ENCODE data around the gene PLCB1.

The PLCB1 gene

GRCh38 chr20:8774412-8774811, 642.3 kb downstream of the PLCB1 start:
- no peak overlapping the region for H3K4me3 ChIP-seq (ENCODE audit: low read depth, low read length)
- TF ChIP-seq MAX (IDR thresholded peaks at IDR 0.05; ENCODE audit: low read depth, low read length): no peak
- no peak for TF ChIP-seq CTCF (IDR thresholded peaks at IDR 0.05; ENCODE audit: low read depth, low read length)
- TF ChIP-seq POLR2A (IDR thresholded peaks at IDR 0.05; ENCODE audit: extremely low read depth, insufficient read length): no peak
- no peak for TF ChIP-seq MYC (IDR thresholded peaks at IDR 0.05; ENCODE audit: low read depth, low read length)
- DNase-seq (ENCODE audit: low read depth): no peak

GRCh38 chr20:8777911-8778310, 645.8 kb downstream of the PLCB1 start:
- H3K4me3 ChIP-seq (ENCODE audit: low read depth, low read length): no peak overlapping the region
- TF ChIP-seq MAX (IDR thresholded peaks at IDR 0.05; ENCODE audit: low read depth, low read length) (no peak), POLR2A (IDR thresholded peaks at IDR 0.05; ENCODE audit: extremely low read depth, insufficient read length) (no peak), MYC (IDR thresholded peaks at IDR 0.05; ENCODE audit: low read depth, low read length) (no peak), CTCF (IDR thresholded peaks at IDR 0.05; ENCODE audit: low read depth, low read length) (no peak)
- no peak for DNase-seq (ENCODE audit: low read depth)

- DNase-seq (ENCODE audit: low read depth): no peak
- TF ChIP-seq MAX (IDR thresholded peaks at IDR 0.05; ENCODE audit: low read depth, low read length): no peak
- no peak for TF ChIP-seq POLR2A (IDR thresholded peaks at IDR 0.05; ENCODE audit: extremely low read depth, insufficient read length)
- no peak for TF ChIP-seq MYC (IDR thresholded peaks at IDR 0.05; ENCODE audit: low read depth, low read length)
- no peak for TF ChIP-seq CTCF (IDR thresholded peaks at IDR 0.05; ENCODE audit: low read depth, low read length)
- H3K4me3 ChIP-seq (ENCODE audit: low read depth, low read length): no peak overlapping the region
Observed at GRCh38 chr20:8778387-8778786, 646.3 kb downstream of the PLCB1 start.

- DNase-seq (ENCODE audit: low read depth): no peak
- no peak for TF ChIP-seq CTCF (IDR thresholded peaks at IDR 0.05; ENCODE audit: low read depth, low read length)
- TF ChIP-seq MAX (IDR thresholded peaks at IDR 0.05; ENCODE audit: low read depth, low read length): no peak
- no peak for TF ChIP-seq MYC (IDR thresholded peaks at IDR 0.05; ENCODE audit: low read depth, low read length)
- no peak for TF ChIP-seq POLR2A (IDR thresholded peaks at IDR 0.05; ENCODE audit: extremely low read depth, insufficient read length)
- no peak overlapping the region for H3K4me3 ChIP-seq (ENCODE audit: low read depth, low read length)
Observed at GRCh38 chr20:8780915-8781314, 648.8 kb downstream of the PLCB1 start.

GRCh38 chr20:8782804-8783203, 650.7 kb downstream of the PLCB1 start:
- no peak for DNase-seq (ENCODE audit: low read depth)
- TF ChIP-seq MYC (IDR thresholded peaks at IDR 0.05; ENCODE audit: low read depth, low read length): no peak
- TF ChIP-seq CTCF (IDR thresholded peaks at IDR 0.05; ENCODE audit: low read depth, low read length): no peak
- no peak for TF ChIP-seq POLR2A (IDR thresholded peaks at IDR 0.05; ENCODE audit: extremely low read depth, insufficient read length)
- no peak for TF ChIP-seq MAX (IDR thresholded peaks at IDR 0.05; ENCODE audit: low read depth, low read length)
- H3K4me3 ChIP-seq (ENCODE audit: low read depth, low read length): no peak overlapping the region

- TF ChIP-seq POLR2A (IDR thresholded peaks at IDR 0.05; ENCODE audit: extremely low read depth, insufficient read length) (no peak), CTCF (IDR thresholded peaks at IDR 0.05; ENCODE audit: low read depth, low read length) (no peak), MAX (IDR thresholded peaks at IDR 0.05; ENCODE audit: low read depth, low read length) (no peak), MYC (IDR thresholded peaks at IDR 0.05; ENCODE audit: low read depth, low read length) (no peak)
- DNase-seq (ENCODE audit: low read depth): no peak
- H3K4me3 ChIP-seq (ENCODE audit: low read depth, low read length): no peak overlapping the region
Observed at GRCh38 chr20:8783734-8784133, 651.7 kb downstream of the PLCB1 start.
